ACC112 (cell line): Measurements from ENCODE around the gene ANAPC4.

Source experiments
- H2AFZ ChIP-seq: fragments of 200-600 bp; sonication (generic); one replicate; pipeline ENCODE4 v1.6.0; 2017; ENCODE audit warnings: antibody characterized with exemption, low read length; ENCODE audit not compliant: unreplicated experiment
- H3K27ac ChIP-seq: fragments of 200-600 bp; sonication (generic); 2 replicates; pipeline ENCODE4 v1.5.1; 2014; ENCODE audit warnings: low read depth, mild to moderate bottlenecking, antibody characterized with exemption, low read length, moderate library complexity
- H3K27me3 ChIP-seq: fragments of 200-600 bp; sonication (generic); 2 replicates; pipeline ENCODE4 v1.6.1; 2014; ENCODE audit warnings: mild to moderate bottlenecking, antibody characterized with exemption, low read length, moderate library complexity, mixed read lengths; ENCODE audit not compliant: insufficient read depth
- H3K36me3 ChIP-seq: fragments of 200-600 bp; sonication (generic); 2 replicates; pipeline ENCODE4 v1.6.1; 2016; ENCODE audit warnings: mild to moderate bottlenecking, antibody characterized with exemption, low read length, moderate library complexity, mixed read lengths; ENCODE audit not compliant: insufficient read depth
- H3K4me1 ChIP-seq: fragments of 200-600 bp; sonication (generic); one replicate; pipeline ENCODE4 v1.6.1; 2016; ENCODE audit warnings: low read length, mixed read lengths; ENCODE audit not compliant: insufficient read depth, unreplicated experiment, control insufficient read depth
- H3K4me3 ChIP-seq: fragments of 200-600 bp; sonication (generic); 2 replicates; pipeline ENCODE4 v1.5.1; 2014; ENCODE audit warnings: mild to moderate bottlenecking, low read depth, low read length
- H3K79me2 ChIP-seq: fragments of 200-600 bp; sonication (generic); one replicate; pipeline ENCODE4 v1.6.0; 2016; ENCODE audit warnings: low read length; ENCODE audit not compliant: control insufficient read depth, unreplicated experiment, insufficient read depth

Gene ANAPC4

GRCh38 chr4:25430630-25431029 is 53.6 kb downstream of the ANAPC4 start:
- Histone ChIP-seq H3K4me3 (no peak overlapping the region), H2AFZ (no peak overlapping the region), H3K27ac (no peak overlapping the region)

GRCh38 chr4:25433966-25434827 is 57.1 kb downstream of the ANAPC4 start:
- Histone ChIP-seq H3K79me2 (no peaks in the 10 kb centered on the region), H2AFZ (no peak overlapping the region), H3K4me1 (no peaks in the 10 kb centered on the region), H3K27ac (no peak overlapping the region), H3K27me3 (no peaks in the 10 kb centered on the region), H3K4me3 (no peak overlapping the region), H3K36me3 (no peaks in the 10 kb centered on the region)

More at GRCh38 chr4:25430630-25431029, 53.6 kb downstream of the ANAPC4 start:
- no peaks in the 10 kb centered on the region for H3K79me2 ChIP-seq
- H3K27me3 ChIP-seq = no peaks in the 10 kb centered on the region
- H3K4me1 ChIP-seq = no peaks in the 10 kb centered on the region
- no peaks in the 10 kb centered on the region for H3K36me3 ChIP-seq

GRCh38 chr4:25437926-25438325 is 60.9 kb downstream of the ANAPC4 start:
- no peak overlapping the region for H2AFZ ChIP-seq
- no peak overlapping the region for H3K27ac ChIP-seq
- no peaks in the 10 kb centered on the region for H3K79me2 ChIP-seq
- no peak overlapping the region for H3K4me3 ChIP-seq
- no peaks in the 10 kb centered on the region for H3K36me3 ChIP-seq
- no peaks in the 10 kb centered on the region for H3K27me3 ChIP-seq
- no peaks in the 10 kb centered on the region for H3K4me1 ChIP-seq

DNA sequence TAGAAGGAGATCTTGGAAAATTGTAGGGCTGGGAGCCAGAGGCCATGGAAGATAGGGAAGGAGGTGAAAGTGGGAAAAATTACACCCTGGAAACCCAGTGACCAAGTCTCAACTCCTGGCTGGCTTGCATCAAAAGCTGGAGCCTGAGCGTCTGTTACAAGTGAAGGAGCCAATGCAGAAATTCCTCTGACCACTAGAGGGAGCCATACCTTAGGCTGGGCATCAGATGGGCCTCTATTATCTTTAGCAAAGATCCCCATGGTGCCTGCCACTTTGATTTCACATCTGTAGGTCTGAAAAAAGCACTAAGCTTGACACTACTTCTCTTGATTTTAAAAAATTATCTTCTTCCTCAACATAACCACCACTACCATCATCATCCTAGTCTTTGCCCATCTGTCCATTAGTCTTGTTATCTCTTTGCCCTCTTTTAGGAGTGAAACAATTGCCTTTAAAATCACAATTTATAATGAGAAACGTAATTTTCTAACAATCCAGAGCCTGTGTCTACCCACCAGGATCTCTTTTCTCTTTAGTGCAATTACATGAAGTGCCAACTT is 62.9 kb downstream of the ANAPC4 start:
- Histone ChIP-seq H3K4me3 (no peak overlapping the region), H3K27ac (no peak overlapping the region), H3K27me3 (no peaks in the 10 kb centered on the region), H3K36me3 (no peaks in the 10 kb centered on the region), H3K79me2 (no peaks in the 10 kb centered on the region), H3K4me1 (no peaks in the 10 kb centered on the region), H2AFZ (no peak overlapping the region)

- Histone ChIP-seq H3K27me3 (no peaks in the 10 kb centered on the region), H3K36me3 (no peaks in the 10 kb centered on the region), H3K4me1 (no peaks in the 10 kb centered on the region), H2AFZ (no peak overlapping the region), H3K79me2 (no peaks in the 10 kb centered on the region), H3K4me3 (no peak overlapping the region), H3K27ac (no peak overlapping the region)
Observed at GRCh38 chr4:25440478-25441030, 63.5 kb downstream of the ANAPC4 start.

- H3K4me1 ChIP-seq = no peaks in the 10 kb centered on the region
Observed at GRCh38 chr4:25441519-25442117, 64.6 kb downstream of the ANAPC4 start.

GRCh38 chr4:25442863-25443307 is 65.8 kb downstream of the ANAPC4 start:
- Histone ChIP-seq H3K36me3 (no peaks in the 10 kb centered on the region), H2AFZ (no peak overlapping the region), H3K27me3 (no peaks in the 10 kb centered on the region)

More at GRCh38 chr4:25441519-25442117, 64.6 kb downstream of the ANAPC4 start:
- H2AFZ ChIP-seq = no peak overlapping the region
- H3K4me3 ChIP-seq = no peak overlapping the region
- H3K27me3 ChIP-seq = no peaks in the 10 kb centered on the region
- no peak overlapping the region for H3K27ac ChIP-seq
- H3K36me3 ChIP-seq = no peaks in the 10 kb centered on the region
- no peaks in the 10 kb centered on the region for H3K79me2 ChIP-seq

GRCh38 chr4:25443851-25444250 is 66.8 kb downstream of the ANAPC4 start:
- no peak overlapping the region for H3K4me3 ChIP-seq
- H3K27ac ChIP-seq = no peak overlapping the region
- H3K79me2 ChIP-seq = no peaks in the 10 kb centered on the region
- no peaks in the 10 kb centered on the region for H3K36me3 ChIP-seq
- H3K4me1 ChIP-seq = no peaks in the 10 kb centered on the region
- no peaks in the 10 kb centered on the region for H3K27me3 ChIP-seq
- no peak overlapping the region for H2AFZ ChIP-seq

More at GRCh38 chr4:25442863-25443307, 65.8 kb downstream of the ANAPC4 start:
- Histone ChIP-seq H3K4me1 (no peaks in the 10 kb centered on the region), H3K79me2 (no peaks in the 10 kb centered on the region), H3K4me3 (no peak overlapping the region), H3K27ac (no peak overlapping the region)

- Histone ChIP-seq H3K79me2 (no peaks in the 10 kb centered on the region), H3K27me3 (no peaks in the 10 kb centered on the region), H3K36me3 (no peaks in the 10 kb centered on the region), H2AFZ (no peak overlapping the region), H3K4me3 (no peak overlapping the region), H3K4me1 (no peaks in the 10 kb centered on the region), H3K27ac (no peak overlapping the region)
Observed at GRCh38 chr4:25446611-25447010, 69.5 kb downstream of the ANAPC4 start.

DNA sequence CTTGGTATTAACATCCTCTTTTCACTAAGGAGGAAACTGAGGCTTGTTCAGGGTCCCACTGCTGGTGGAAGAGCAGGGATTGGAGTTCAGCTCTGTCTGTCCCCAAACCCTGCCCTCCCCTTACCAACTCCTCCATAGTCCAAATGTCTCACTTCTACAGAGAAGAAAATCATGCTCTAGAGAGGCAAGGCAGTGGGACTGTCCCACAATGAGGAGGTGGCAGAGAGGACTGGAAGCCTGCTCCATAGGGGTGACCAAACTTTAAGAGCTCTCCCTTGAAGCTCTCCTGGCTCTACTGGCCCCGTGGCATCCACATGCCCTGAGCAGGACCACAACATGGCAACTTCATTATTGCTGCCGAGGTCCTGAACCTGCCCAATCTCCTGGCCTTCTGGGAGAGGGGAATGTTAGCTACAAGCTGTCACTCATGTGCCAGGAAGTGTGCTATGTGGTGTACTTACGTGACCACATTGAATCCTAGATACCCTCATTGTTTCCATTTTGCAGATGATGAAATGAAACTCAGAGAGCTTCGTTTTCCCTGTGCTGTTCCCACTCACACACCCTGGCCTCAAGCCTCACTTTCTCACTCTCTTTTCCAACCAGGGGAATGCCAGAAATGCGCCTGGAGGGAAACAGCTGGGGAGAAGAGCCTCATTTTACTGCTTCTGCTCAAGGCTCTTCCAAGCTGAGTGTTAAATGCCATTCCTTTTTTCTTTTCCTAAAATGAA is 71.5 kb downstream of the ANAPC4 start:
- no peaks in the 10 kb centered on the region for H3K4me1 ChIP-seq
- H3K27me3 ChIP-seq = no peaks in the 10 kb centered on the region
- H3K36me3 ChIP-seq = no peaks in the 10 kb centered on the region
- H3K27ac ChIP-seq = no peak overlapping the region
- no peak overlapping the region for H2AFZ ChIP-seq
- H3K4me3 ChIP-seq = no peak overlapping the region
- no peaks in the 10 kb centered on the region for H3K79me2 ChIP-seq
